NCI-H524 (cell line): ENCODE results near the gene CACNA1A.
A peak's percentile ranks its signal among the peaks of the same experiment; 100 is the strongest.
"Not testable (repeated sequence)": the region's sequence is repeated elsewhere in the genome, so short reads cannot be mapped to it uniquely, and the experiment has no call there.

ENCODE experiments used
- DNase-seq, 2 experiments: peaks; one replicate each; lab custom pipeline; 2025; lab: John Stamatoyannopoulos, UW

The CACNA1A gene

GRCh38 chr19:13206587-13206986 is 299.7 kb downstream of the CACNA1A start:
- DNase-seq, result no peak

GRCh38 chr19:13202112-13202511 is 304.2 kb downstream of the CACNA1A start:
- DNase-seq, result not testable (repeated sequence)

- DNase-seq, result no peak
Observed at GRCh38 chr19:13198634-13199033, 307.6 kb downstream of the CACNA1A start.

- peak; percentile 28 to 57 for DNase-seq
Observed at GRCh38 chr19:13195678-13196077, 310.6 kb downstream of the CACNA1A start.

- no peak for DNase-seq
Observed at GRCh38 chr19:13190781-13191540, 315.3 kb downstream of the CACNA1A start.

GRCh38 chr19:13189600-13189999 is 316.7 kb downstream of the CACNA1A start:
- DNase-seq, result no peak

- DNase-seq, result no peak
Observed at GRCh38 chr19:13187419-13187818, 318.9 kb downstream of the CACNA1A start.

GRCh38 chr19:13186688-13187087 is 319.6 kb downstream of the CACNA1A start:
- DNase-seq, result not testable (repeated sequence)

- not testable (repeated sequence) for DNase-seq
Observed at GRCh38 chr19:13185763-13186657, 320.3 kb downstream of the CACNA1A start.

GRCh38 chr19:13184926-13185325 is 321.4 kb downstream of the CACNA1A start:
- not testable (repeated sequence) for DNase-seq

GRCh38 chr19:13181747-13182388 is 324.4 kb downstream of the CACNA1A start:
- DNase-seq, result no peak

GRCh38 chr19:13178291-13178690 is 328.0 kb downstream of the CACNA1A start:
- not testable (repeated sequence) for DNase-seq

GRCh38 chr19:13177584-13177983 is 328.7 kb downstream of the CACNA1A start:
- DNase-seq, result not testable (repeated sequence)

- DNase-seq, result no peak
Observed at GRCh38 chr19:13176345-13176744, 329.9 kb downstream of the CACNA1A start.

- DNase-seq, result no peak
Observed at GRCh38 chr19:13173139-13173737, 333.0 kb downstream of the CACNA1A start.

GRCh38 chr19:13172346-13173138 is 333.7 kb downstream of the CACNA1A start:
- peak; percentile 48 to 69 for DNase-seq

- no peak for DNase-seq
Observed at GRCh38 chr19:13171146-13171545, 335.1 kb downstream of the CACNA1A start.

GRCh38 chr19:13169769-13170168 is 336.5 kb downstream of the CACNA1A start:
- DNase-seq, result no peak

- DNase-seq, result not testable (repeated sequence)
Observed at GRCh38 chr19:13166151-13166550, 340.1 kb downstream of the CACNA1A start.

GRCh38 chr19:13165162-13165997 is 340.9 kb downstream of the CACNA1A start:
- DNase-seq, result no peak
